ENCODE data around the gene PAPLN. TPM values are rescaled to one million over a fixed set of nuclear protein-coding genes. Genes with fewer than 3 reads are reported as not detected.

PAPLN gene
- total and polyA plus RNA-seq, 2 of the 13 experiments (the other 11 are each of a cell fraction or from before 2014, with no cell fraction given), result not detected

GRCh38 chr14:73217411-73217810 lies 19.9 kb upstream of the PAPLN start:
- no peak overlapping the region for H3K4me3 ChIP-seq (replicated peaks in 1 of 3; ENCODE audit: insufficient read depth in 1 of 3, low read depth in 2 of 3, low read length in 3 of 3)
- no peaks in the 10 kb centered on the region for H3K27me3 ChIP-seq (ENCODE audit: control insufficient read depth in 1 of 2, insufficient read depth in 2 of 2, low read length in 2 of 2)
- intact Hi-C loops (cut with micrococcal nuclease; ENCODE audit: unreplicated experiment), result no loop called here
- ChIA-PET POLR2A (no interaction called here), CTCF (ENCODE audit: low intra/inter-chr PET ratio, low total read pairs) (no interaction called here)
- DNase-seq (ENCODE audit: low spot score), result no peak
- 88% methylated on average over 1 of the region's 1 CpG for WGBS (ENCODE audit: low lambda C conversion rate)
- no peak overlapping the region for H3K27ac ChIP-seq (ENCODE audit: extremely low read length, insufficient read depth, low read length)
- no TSS peak for BruUV-seq (replicated peaks)
- H3K79me2 ChIP-seq (ENCODE audit: insufficient read depth, low read length), result no peaks in the 10 kb centered on the region
- H3K4me1 ChIP-seq (ENCODE audit: insufficient read depth, low read length), result no peaks in the 10 kb centered on the region
- H4K20me1 ChIP-seq (ENCODE audit: insufficient read depth, low read length), result no peaks in the 10 kb centered on the region
- no peak overlapping the region for H3K4me2 ChIP-seq (ENCODE audit: low read depth, low read length)
- peaks cover 12 to 42% of the 10 kb centered on the region in 2 experiments for H3K36me3 ChIP-seq (replicated peaks in 1 of 2; ENCODE audit: control insufficient read depth in 1 of 2, insufficient read depth in 2 of 2, low read length in 2 of 2)
- no peak for ATAC-seq
- no peaks in the 10 kb centered on the region for H3K9me3 ChIP-seq (ENCODE audit: low read length)
- H2AFZ ChIP-seq (ENCODE audit: low read length), result no peak overlapping the region
- in situ Hi-C loops (cut with HindIII; ENCODE audit: extremely low pct_ligation_motif_present, low pct_unique_long_range_greater_than_20kb), result no loop called here
- H3K9ac ChIP-seq (ENCODE audit: insufficient read depth, low read depth, low read length), result no peak overlapping the region
- no peak for FAIRE-seq
- TF ChIP-seq KDM5B (CRISPR knock-in tag; IDR thresholded peaks at IDR 0.05; ENCODE audit: borderline replicate concordance) (no peak), CCDC6 (CRISPR knock-in tag; IDR thresholded peaks at IDR 0.05) (no peak), SOX6 (IDR thresholded peaks at IDR 0.05) (no peak), SOX6 (CRISPR knock-in tag; IDR thresholded peaks at IDR 0.05) (no peak), ZNF274 (CRISPR knock-in tag; IDR thresholded peaks at IDR 0.05) (no peak)

- no TSS peak for BruUV-seq (replicated peaks)
- Histone ChIP-seq H3K4me3 (replicated peaks in 1 of 3; ENCODE audit: insufficient read depth in 1 of 3, low read depth in 2 of 3, low read length in 3 of 3) (no peak overlapping the region), H2AFZ (ENCODE audit: low read length) (no peak overlapping the region), H4K20me1 (ENCODE audit: insufficient read depth, low read length) (no peaks in the 10 kb centered on the region), H3K4me1 (ENCODE audit: insufficient read depth, low read length) (peaks cover 10% of the 10 kb centered on the region), H3K36me3 (replicated peaks in 1 of 2; ENCODE audit: control insufficient read depth in 1 of 2, insufficient read depth in 2 of 2, low read length in 2 of 2) (peaks cover 6 to 32% of the 10 kb centered on the region in 2 experiments), H3K4me2 (ENCODE audit: low read depth, low read length) (no peak overlapping the region), H3K9me3 (ENCODE audit: low read length) (no peaks in the 10 kb centered on the region), H3K9ac (ENCODE audit: insufficient read depth, low read depth, low read length) (no peak overlapping the region), H3K27me3 (ENCODE audit: control insufficient read depth in 1 of 2, insufficient read depth in 2 of 2, low read length in 2 of 2) (no peaks in the 10 kb centered on the region), H3K79me2 (ENCODE audit: insufficient read depth, low read length) (no peaks in the 10 kb centered on the region), H3K27ac (ENCODE audit: extremely low read length, insufficient read depth, low read length) (no peak overlapping the region)
- in situ Hi-C loops (cut with HindIII; ENCODE audit: extremely low pct_ligation_motif_present, low pct_unique_long_range_greater_than_20kb), result no loop called here
- ChIA-PET CTCF (ENCODE audit: low intra/inter-chr PET ratio, low total read pairs) (no interaction called here), POLR2A (no interaction called here)
- WGBS (ENCODE audit: low lambda C conversion rate), result 93% methylated on average over 4 of the region's 4 CpGs
- no peak for ATAC-seq
- FAIRE-seq, result no peak
- no peak for DNase-seq (ENCODE audit: low spot score)
- intact Hi-C loops (cut with micrococcal nuclease; ENCODE audit: unreplicated experiment), result no loop called here
- TF ChIP-seq ZNF574 (CRISPR knock-in tag; IDR thresholded peaks at IDR 0.05), result no peak
- no peak for TF ChIP-seq ZNF451 (CRISPR knock-in tag; IDR thresholded peaks at IDR 0.05)
- TF ChIP-seq TBX2 (CRISPR knock-in tag; IDR thresholded peaks at IDR 0.05; ENCODE audit: borderline replicate concordance), result no peak
- TF ChIP-seq ADNP (CRISPR knock-in tag; IDR thresholded peaks at IDR 0.05), result no peak
- TF ChIP-seq TEF (CRISPR knock-in tag; IDR thresholded peaks at IDR 0.05), result no peak
- no peak for TF ChIP-seq ZNF597 (CRISPR knock-in tag; IDR thresholded peaks at IDR 0.05)
- no peak for TF ChIP-seq ZFY (CRISPR knock-in tag; IDR thresholded peaks at IDR 0.05)
- no peak for TF ChIP-seq ZNF563 (CRISPR knock-in tag; IDR thresholded peaks at IDR 0.05)
- TF ChIP-seq KAT8 (CRISPR knock-in tag; IDR thresholded peaks at IDR 0.05), result no peak
- TF ChIP-seq JARID2 (CRISPR knock-in tag; IDR thresholded peaks at IDR 0.05; ENCODE audit: insufficient replicate concordance), result no peak
Observed at GRCh38 chr14:73220061-73220460, 17.2 kb upstream of the PAPLN start.
